Measurements from ENCODE around the gene NTRK2.

The NTRK2 gene

DNA sequence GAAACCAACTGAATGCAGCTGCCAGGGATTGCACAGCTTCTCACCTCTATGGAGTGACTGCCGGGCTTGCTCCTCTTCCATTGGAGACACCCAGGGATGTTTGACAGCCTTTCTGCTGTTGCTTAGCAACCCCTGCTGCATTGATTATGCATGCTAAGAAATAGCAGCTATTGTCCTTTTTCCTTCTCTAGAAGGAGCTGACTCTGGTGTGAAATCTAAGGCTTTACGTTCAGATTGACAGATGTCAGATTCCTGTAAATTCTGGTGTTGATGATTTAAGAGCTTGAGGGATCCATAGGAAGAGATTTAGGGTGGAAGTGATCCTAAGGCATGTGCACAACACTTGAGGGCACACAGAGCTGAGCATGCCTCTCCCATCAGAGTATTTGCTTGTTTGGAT, 267.7 kb downstream of the NTRK2 start:
- no peak for DNase-seq (ENCODE audit: low read depth in 2 of 2)

GRCh38 chr9:84937581-84937980, 268.1 kb downstream of the NTRK2 start:
- DNase-seq (ENCODE audit: low read depth in 2 of 2), result no peak

DNA sequence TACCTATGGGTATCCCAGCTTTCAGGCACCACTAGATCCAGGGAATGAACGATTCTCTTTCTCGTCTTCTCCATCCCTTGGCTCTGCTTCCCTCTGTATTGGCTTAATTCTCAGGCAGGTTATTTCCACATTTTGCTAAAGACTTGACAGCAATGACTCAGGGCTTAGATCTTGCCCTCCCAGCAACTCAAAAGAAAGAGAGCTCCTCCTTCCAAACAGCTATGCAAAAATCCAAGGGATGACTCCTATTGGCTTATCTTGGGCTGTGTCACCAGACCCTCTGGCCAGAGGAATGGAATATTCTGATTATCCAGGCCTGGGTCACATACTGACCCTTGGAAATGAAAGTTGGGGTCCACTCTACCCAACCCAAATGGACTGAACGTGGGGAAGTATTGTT, 270.2 kb downstream of the NTRK2 start:
- no peak for DNase-seq (ENCODE audit: low read depth in 2 of 2)

DNA sequence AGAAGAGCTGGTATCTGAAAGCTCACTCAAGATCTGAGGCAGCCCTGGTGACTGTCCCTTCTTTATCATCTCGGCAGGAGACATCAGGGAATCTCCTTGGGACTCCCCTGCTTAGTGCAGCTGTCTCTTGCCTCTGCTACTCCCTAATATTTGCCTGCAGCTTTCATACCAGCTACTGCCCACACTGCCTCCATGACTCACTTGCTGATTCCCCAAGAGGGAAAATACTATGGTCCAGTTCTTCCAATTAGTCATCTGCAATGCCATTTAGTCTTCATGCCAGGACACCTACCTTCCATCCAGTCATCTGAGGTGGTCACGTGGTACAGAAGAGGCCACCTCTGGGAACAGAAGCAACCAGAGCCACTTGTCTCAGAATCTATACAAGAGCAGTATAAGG, 270.8 kb downstream of the NTRK2 start:
- DNase-seq (ENCODE audit: low read depth in 2 of 2), result no peak

GRCh38 chr9:84941792-84942191, 272.3 kb downstream of the NTRK2 start:
- DNase-seq (ENCODE audit: low read depth in 2 of 2), result no peak

- no peak for DNase-seq (ENCODE audit: low read depth in 2 of 2)
These were observed 274.0 kb downstream of the NTRK2 start for GRCh38 chr9:84943482-84944050.

GRCh38 chr9:84945878-84946538, 276.5 kb downstream of the NTRK2 start:
- no peak for DNase-seq (ENCODE audit: low read depth in 2 of 2)

GRCh38 chr9:84947412-84947972, 278.0 kb downstream of the NTRK2 start:
- DNase-seq (ENCODE audit: low read depth in 2 of 2), result no peak

DNA sequence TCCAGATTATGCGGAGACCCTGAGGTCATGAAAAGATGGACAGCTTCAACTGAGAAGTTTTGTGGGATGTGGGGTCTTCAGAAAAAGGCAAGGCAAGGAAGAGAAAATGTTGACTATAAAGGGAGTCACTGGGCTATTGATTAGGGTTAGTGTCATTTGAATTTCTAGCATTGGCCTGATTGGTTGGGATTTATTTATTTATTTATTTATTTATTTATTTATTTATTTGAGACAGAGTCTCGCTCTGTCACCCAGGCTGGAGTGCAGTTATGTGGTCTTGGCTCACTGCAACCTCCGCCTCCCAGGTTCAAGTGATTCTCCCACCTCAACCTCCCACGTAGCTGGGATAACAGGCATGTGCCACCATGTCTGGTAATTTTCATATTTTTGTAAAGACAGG, 279.7 kb downstream of the NTRK2 start:
- no peak for DNase-seq (ENCODE audit: low read depth in 2 of 2)

DNA sequence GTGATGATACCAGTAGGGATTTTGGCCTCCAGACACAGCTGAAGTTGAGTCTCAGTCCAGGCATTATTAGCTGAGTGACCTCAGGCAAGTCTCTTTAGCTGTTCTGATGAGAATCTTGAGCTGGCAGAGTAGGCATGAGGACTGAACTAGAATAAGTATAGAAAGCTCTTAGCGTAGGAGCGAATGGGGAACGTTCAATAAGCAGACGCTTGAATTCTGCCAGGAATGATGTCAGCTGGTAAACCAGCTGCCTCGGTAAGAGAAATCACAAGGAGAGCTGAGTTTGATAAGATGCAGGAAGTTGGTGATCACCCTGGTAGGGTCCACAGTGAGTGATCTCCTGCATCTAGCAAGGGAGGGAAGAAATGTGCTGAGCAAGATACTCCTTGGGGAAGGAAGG, 280.4 kb downstream of the NTRK2 start:
- no peak for DNase-seq (ENCODE audit: low read depth in 2 of 2)

- no peak for DNase-seq (ENCODE audit: low read depth in 2 of 2)
These were observed 281.6 kb downstream of the NTRK2 start for GRCh38 chr9:84950879-84951811.

DNA sequence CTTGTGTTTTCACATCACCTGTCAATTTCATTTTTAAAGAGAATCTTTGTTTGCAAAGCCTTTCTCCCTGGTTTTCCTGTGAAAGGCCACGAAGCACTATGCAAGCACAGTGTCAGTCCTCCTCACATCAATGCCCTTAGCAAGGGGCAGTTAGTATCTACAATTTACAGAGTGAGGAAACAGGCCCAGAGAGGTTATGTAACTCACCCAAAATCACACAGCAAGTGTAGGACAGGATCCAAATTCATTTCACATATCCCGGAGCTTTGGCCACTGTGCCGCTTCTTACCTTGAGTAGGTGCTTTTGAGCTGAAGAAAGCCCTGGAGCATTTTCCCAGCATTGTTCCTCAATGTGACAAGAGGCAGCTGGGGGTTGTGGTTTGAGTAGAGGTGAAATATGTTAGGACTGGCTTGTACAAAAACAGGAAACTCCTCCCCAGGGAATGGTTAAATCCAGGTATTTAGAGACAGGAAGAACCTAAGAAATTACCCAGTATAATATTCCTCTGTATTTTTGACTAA, 283.8 kb downstream of the NTRK2 start:
- no peak for DNase-seq (ENCODE audit: low read depth in 2 of 2)

DNA sequence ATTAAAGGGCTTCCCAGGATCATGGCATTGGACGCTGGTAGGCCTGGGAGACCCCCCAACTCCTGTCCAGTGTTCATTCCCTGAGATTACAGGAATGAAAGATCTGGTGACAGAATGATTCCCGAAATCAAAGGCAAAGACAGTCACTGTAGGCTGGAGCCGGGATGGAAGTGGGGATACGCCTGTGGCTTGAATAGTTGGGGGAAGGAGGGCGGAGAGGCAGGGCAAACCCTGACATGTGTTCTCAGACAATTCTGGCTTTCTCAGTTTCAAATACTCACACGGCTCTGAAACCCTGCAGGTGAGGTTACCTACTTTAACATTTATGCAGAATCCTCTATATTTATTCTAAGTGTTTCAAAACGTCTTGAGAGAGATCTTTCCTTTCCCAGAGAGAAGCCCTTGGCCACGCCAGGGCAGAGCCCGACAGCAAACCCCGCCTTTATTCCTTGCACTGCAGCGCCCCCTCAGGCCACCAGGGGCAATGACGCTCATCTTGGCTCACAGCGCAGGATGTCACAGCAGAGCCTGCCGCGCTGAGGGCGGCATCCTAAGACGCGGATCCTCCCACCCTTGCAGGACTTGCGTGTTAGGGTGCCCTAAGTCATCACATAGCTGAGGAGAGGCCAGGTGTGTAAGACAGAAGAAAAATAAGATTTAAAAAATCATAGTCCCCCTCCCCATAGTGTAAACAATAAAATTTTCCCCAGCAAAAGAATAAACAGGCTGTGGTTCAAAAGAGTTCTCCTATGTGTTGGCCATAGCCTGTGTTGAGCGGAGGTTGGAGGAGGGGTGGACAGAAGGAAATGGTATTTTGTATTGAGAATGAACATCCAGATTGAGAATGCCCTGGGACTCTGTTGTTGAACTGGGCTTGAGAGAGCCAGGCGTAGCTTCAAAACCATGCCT, 284.5 kb downstream of the NTRK2 start:
- no peak for DNase-seq (ENCODE audit: low read depth in 2 of 2)

- no peak for DNase-seq (ENCODE audit: low read depth in 2 of 2)
These were observed 285.6 kb downstream of the NTRK2 start for GRCh38 chr9:84955155-84955554.

GRCh38 chr9:84955971-84956370, 286.4 kb downstream of the NTRK2 start:
- no peak for DNase-seq (ENCODE audit: low read depth in 2 of 2)

DNA sequence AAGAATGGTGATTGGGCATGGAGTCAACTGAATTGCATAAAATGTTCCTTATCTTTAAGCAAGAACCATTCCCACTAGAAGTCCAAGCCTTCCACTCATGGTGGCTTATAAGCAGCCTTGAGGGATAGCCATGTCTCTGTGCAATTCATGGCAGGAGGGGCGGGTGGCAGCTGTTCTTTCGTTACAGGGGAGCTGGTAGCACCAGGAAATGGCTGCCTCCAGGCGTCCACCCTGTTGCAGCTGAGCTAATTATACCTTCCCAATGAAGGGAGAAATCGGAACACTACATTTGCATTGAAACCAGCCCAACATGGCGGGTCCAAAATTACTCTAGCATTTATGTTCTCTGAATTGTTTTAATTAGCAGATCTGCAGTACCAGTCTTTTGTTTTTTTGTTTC, 289.8 kb downstream of the NTRK2 start:
- DNase-seq (ENCODE audit: low read depth in 2 of 2), result no peak

DNA sequence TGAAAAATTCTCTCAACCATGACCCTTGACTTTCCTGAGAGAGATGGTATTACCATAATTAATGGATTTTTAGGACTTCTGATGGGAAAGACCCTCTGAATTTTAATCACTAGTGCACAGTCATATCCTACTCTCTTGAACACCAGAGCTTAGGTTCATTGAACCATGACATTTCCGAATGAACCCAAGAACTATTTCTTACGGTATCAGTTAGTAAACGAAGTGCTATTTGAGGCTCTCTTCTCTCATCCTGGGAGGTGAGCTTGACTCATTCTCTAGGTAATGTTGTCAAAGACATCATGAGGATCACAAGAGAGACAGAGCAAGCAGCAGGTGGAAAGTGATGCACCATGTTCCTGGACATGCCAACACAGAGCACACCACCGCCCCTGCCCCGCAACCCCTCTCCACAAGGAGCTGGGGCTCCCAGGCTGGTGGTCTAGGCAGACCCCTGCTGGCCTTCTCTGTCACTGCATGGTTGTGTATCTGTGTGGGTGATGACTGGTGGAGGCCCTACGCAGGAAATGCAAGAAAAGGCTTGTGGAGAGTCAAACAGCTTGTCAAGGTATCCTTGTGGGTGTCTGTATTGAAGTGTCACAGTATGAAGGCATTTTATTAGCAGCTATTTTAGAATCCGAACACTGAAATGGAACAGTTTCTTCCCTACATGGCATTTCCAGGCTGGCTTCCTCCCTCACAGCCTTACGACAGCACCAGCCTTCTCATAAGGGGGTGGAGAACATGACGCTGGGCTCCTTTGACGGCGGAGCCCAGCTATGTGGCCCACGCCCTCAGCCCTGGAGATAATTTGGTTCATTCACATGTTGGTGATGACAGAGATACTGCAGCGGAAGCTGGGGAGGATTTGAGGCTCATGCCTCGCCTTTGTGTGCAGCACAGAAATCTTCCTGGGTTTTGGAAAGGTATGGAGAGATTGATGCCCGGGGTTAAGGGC, 297.6 kb downstream of the NTRK2 start:
- no peak for DNase-seq (ENCODE audit: low read depth in 2 of 2)

GRCh38 chr9:84969084-84969483, 299.6 kb downstream of the NTRK2 start:
- no peak for DNase-seq (ENCODE audit: low read depth in 2 of 2)

DNA sequence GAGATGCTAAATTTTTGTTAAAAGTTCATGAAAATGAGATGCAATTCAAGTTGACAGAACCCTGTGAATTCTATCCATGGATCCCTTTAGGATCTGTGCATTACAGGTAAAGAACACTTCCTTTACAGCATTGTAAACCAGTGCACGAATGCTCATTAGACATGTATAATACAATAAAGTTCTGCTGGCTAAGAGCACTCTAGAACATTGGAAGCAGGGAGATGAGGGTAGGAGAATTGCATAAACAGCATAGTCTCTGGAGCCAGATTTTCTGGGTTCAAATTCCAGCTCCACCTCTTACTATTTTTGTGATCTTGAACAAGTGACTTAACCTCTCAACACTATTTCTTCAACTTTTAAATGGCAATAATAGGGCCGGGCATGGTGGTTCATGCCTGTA, 300.2 kb downstream of the NTRK2 start:
- no peak for DNase-seq (ENCODE audit: low read depth in 2 of 2)

GRCh38 chr9:84970432-84970831, 300.9 kb downstream of the NTRK2 start:
- DNase-seq (ENCODE audit: low read depth in 2 of 2), result no peak

All from stimulated activated CD8-positive, alpha-beta memory T cell treated with anti-CD3 and anti-CD28 coated beads, Interleukin-2, amount 100 ng/mL, for 1 hour (primary cell).